ENCODE measurements around the gene EPC2.

GRCh38 chr2:148666555-148666954 is 22.0 kb downstream of the EPC2 start:
- TF ChIP-seq SUZ12 (IDR thresholded peaks at IDR 0.05; ENCODE audit: extremely low read depth, insufficient read depth, insufficient read length), result no peak
- no peak for TF ChIP-seq ZNF274 (IDR thresholded peaks at IDR 0.05; ENCODE audit: low read depth, low read length)
- TF ChIP-seq YY1 (IDR thresholded peaks at IDR 0.05; ENCODE audit: insufficient read depth, insufficient read length), result no peak
